HPDE6-E6E7 (cell line): ENCODE measurements around the gene OR2A2.

Source experiments
- DNase-seq: peaks from one replicate; pipeline ENCODE4 v3.0.0; 2011; ENCODE audit warnings: missing footprints; ENCODE audit errors: extremely low spot score

Gene OR2A2

GRCh38 chr7:144137501-144137900 is 28.1 kb downstream of the OR2A2 start:
- no peak for DNase-seq

- DNase-seq: no peak
Measured at GRCh38 chr7:144142187-144142586, 32.8 kb downstream of the OR2A2 start.

GRCh38 chr7:144144426-144144825 is 35.0 kb downstream of the OR2A2 start:
- no peak for DNase-seq

GRCh38 chr7:144148224-144148827 is 38.9 kb downstream of the OR2A2 start:
- no peak for DNase-seq

GRCh38 chr7:144158861-144159260 is 49.5 kb downstream of the OR2A2 start:
- DNase-seq: no peak
